GM10847 (cell line): ENCODE results near the gene PARP14.

Source experiments
- POLR2A ChIP-seq: IDR thresholded peaks from 2 replicates; pipeline ENCODE4 v1.6.1; 2011; ENCODE audit not compliant: insufficient read length; ENCODE audit errors: extremely low read depth

The PARP14 gene

DNA sequence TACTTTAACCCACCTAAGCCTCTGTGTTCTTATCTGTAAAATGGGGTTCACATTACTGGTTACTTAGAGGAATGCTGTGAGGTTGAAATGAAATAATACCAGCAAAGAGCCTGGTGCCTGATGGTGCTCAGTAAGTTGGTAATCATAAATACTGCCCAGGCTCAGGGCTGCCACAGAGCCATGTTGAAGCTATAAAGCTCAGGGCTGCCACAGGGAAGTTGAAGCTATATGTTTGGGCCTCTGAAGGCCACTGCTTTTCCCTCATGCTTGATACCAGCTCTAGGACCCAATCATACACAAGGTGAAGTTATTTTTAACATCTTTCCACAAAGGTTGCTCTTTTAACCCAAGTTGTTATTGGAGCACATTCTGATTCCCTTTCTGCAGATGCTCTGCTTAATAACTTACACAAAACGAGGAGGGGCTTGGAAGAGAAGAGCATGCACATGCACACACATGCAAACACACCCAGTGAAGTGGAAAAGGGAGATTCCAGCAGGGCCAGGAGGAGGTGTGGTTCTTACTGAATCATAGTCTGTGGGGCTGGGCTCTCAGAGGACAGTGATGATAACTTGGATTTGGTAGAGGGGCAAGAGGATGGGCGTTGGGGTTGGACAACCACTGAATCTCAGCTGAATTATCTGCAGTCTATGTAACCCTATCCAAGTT is 17.4 kb downstream of the PARP14 start:
- TF ChIP-seq POLR2A = no peak

DNA sequence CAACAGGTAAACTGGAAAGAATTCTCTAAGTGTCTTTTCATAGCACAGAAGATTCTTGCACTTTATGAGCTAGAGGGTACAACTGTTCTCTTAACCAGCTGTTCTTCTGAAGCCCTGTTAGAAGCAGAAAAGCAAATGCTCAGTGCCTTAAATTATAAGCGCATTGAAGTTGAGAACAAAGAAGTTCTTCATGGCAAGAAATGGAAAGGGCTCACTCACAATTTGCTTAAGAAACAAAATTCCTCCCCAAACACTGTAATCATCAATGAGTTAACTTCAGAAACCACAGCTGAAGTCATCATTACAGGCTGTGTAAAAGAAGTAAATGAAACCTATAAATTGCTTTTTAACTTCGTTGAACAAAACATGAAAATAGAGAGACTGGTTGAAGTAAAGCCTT is 19.6 kb downstream of the PARP14 start:
- no peak for TF ChIP-seq POLR2A

DNA sequence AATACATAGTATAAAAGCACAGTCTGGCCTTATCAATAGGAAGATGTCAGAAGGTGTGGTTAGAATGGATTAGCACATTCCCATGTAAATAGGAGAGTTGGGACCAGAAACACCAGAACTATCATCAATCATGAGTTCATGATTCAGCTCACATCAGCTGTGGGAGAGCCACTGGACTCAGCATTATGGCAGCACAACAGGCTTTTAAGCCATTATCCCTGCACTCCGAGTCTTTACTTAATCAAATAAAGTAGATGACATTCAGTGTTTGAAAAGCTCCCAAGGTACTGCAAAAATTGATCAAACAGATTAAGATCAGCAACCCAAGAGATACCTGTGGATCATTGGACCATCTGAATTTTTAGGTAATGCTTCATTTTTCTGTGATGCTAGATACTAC is 24.7 kb downstream of the PARP14 start:
- TF ChIP-seq POLR2A = no peak

DNA sequence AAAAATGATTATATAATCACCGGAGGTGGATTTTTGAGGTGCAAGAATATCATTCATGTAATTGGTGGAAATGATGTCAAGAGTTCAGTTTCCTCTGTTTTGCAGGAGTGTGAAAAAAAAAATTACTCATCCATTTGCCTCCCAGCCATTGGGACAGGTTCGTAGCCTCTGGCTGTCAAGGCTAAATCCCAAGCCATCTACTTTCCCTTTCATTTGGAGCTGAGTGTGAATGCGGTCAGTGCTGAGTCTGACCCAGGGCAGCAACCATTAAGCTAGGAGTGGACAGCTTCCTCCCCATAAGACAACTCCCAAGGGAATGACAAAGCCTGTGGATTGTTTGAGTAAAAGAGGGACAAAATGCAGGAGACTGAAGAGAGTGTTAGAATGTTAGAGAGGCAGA is 33.6 kb downstream of the PARP14 start:
- TF ChIP-seq POLR2A = no peak

DNA sequence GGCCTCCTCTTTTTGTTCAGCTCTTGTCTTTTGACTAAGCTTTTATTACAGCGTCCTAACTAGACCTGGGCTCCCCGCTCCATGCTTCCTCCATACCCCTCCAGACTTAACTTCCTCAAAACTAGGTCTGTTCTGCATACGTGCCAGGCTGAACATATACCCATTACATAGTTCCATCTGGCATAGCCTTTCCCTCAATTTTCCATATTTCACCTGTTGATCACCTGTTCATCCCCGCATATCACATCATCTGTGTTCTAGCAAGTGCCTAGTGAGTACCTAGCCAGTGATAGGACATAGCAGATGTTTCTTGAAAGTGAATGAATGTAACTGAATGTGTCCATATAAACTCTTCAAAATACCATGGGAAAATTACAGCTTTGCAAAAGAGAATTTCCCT is 36.0 kb downstream of the PARP14 start:
- no peak for TF ChIP-seq POLR2A

DNA sequence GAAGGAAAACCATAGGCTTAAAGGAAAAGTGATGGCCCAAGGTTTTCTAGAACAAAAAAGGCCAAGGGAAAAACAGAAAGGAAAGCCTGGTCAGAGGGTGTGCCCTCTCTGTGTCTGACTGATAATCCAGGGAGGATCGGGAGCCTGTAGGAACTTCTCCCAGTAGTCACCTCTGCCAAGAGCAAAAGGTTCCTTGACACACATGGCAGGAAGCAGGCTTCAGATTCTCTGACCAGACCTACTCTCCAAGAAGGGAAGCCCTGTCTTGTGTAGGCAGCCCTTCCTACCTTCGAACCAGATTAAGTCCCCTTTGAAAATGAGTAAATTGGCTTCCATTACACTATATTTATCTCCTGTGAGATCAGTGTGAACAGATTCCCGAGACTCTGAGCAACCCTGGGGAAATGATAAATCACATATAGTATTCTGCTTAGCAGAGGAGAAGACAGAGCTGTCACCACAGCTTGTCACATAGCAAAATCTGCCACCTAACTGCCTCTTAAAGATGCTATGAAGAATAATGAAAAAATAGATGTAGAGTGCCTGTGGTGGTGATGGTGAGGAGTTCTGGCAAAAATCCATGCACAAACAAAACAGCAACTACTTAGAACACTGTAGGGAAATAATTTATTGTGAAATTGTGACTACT is 38.8 kb downstream of the PARP14 start:
- no peak for TF ChIP-seq POLR2A

DNA sequence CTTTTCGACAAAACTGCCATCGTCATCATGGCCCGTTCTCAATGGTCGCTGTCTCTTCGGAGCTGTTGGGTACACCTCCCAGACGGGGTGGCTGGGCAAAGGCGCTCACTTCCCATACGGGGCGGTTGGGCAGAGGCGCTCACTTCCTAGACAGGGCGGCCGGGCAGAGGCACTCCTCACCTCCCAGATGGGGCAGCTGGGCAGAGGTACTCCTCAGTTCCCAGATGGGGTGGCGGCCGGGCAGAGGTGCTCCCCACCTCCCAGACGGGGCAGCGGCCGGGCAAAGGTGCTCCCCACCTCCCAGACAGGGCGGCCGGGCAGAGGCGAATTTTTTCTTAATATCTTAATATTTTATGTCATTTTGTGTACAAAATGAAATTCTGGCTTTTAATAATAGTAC is 44.5 kb downstream of the PARP14 start:
- TF ChIP-seq POLR2A = no peak

DNA sequence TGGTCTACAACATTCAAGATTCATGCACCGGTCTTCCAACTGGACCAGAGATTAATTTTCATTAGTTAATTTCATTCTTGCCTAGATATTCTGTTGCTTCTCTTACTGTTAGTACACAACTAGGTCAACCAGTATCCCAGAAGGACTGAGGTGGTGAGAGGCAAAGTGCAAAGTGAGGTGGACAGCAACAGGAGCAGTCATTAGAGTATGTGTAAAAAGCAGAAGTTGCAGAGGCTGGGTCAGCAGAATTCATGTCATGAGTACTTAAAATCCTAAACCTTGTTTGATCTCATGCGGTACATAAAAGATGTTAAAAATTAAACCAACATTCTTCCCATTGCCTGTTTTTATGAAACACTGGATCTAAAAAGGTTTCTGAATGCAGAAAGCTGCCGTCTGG is 46.7 kb downstream of the PARP14 start:
- no peak for TF ChIP-seq POLR2A

DNA sequence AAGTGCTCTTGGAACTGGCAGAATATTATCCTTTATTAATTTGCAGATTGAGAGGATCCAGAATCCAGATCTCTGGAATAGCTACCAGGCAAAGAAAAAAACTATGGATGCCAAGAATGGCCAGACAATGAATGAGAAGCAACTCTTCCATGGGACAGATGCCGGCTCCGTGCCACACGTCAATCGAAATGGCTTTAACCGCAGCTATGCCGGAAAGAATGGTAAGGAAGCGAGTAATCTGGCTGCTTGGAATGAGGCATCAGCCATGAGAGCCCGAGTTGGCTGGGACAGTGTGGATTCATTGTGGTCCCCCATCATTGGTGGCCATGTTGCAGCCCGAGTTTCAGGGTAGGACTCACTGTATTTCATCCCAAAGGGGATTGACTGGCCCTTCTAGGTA is 47.1 kb downstream of the PARP14 start:
- no peak for TF ChIP-seq POLR2A

DNA sequence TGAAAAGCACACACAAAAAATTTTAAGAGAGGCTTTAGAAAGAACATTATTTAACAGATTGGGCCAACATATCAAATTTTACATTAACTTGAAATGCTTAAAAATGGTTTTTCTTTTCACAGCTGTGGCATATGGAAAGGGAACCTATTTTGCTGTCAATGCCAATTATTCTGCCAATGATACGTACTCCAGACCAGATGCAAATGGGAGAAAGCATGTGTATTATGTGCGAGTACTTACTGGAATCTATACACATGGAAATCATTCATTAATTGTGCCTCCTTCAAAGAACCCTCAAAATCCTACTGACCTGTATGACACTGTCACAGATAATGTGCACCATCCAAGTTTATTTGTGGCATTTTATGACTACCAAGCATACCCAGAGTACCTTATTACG is 47.5 kb downstream of the PARP14 start:
- no peak for TF ChIP-seq POLR2A

DNA sequence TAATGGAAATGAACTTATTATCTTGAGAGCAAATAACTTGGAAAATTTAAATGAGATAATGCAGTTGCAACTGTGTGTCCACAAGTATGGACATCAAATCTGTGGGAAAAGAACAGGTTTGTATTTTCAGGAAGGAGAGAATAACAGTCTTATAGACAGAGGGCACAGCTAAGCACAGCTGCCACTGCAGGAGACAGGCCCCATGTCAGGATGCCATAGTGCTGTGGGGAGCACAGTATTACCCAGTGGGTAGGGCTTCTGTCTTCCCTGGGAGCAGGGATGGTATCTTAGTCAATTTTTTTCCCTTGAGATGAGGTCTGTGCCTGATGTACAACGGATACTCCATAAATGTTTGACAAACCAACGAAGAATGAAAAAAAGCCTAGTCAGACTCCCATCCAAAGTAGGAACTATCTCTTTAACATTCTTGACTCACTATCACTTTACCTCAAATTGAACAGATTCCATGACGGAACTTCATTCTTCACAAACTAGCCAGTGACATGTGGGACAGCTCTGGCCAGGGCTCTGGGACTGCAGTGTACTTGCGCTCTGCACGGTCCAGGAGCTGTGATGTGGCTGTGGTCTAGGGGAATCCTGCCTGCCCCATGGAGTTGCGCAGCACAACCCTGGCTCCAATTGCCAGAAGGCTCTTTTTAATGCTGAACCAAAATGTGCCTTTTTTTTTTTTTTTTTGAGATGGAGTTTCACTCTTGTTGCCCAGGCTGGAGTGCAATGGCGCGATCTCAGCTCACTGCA is 48.3 kb downstream of the PARP14 start:
- TF ChIP-seq POLR2A = no peak

DNA sequence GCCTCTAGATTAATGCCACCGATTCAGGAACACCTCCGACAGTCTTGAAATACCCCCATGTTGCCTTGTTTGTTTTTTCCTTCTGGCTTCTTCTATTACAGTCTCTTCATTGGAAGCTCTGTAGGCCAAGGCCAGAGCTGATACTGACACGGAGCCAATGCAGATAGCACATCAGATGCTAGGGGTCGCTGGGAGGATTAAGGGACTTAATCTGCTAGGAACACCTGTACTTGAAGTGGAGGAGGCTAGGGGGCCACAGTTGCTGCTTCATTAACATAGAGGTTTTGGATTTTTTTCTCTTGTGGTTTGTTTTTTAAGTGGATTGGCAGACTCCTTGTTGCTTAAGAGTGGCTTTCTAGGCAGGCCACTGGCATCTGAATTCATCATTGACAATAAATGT is 49.6 kb downstream of the PARP14 start:
- TF ChIP-seq POLR2A = no peak

DNA sequence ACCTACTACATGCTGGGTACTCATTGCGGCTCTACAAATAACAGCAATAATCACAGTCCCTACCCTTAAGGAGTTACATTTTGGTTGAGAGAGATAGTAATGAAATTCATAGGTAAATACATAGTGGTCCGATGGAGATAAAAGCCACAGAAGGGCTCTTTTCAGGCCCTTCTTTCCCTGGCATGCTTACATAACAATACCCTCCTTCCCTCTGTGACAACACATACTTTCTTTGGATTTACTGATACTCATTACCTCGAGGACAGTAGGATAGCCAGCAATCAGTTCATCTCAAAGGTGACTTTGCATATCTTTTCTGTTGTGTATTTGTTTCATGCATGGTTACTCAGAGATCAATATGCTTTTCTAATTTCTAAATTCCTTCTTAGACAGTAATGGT is 58.5 kb downstream of the PARP14 start:
- no peak for TF ChIP-seq POLR2A

DNA sequence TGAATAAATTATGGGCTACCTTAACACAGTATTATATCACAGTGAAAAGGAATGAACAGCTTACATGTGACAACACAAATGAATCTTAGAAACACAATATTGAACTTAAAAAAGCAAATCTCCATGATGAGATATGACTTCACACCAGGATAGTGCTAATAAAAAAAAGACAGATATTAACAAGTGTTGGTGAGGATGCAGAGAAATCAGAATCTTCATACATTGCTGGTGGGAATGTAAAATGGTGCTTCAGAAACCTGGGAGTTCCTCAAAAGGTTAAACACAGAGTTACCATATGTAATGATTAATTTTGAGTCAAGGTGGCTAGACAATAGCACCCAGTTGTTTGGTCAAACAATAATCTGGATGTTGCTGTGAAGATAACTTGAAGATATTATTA is 61.6 kb downstream of the PARP14 start:
- TF ChIP-seq POLR2A = no peak

DNA sequence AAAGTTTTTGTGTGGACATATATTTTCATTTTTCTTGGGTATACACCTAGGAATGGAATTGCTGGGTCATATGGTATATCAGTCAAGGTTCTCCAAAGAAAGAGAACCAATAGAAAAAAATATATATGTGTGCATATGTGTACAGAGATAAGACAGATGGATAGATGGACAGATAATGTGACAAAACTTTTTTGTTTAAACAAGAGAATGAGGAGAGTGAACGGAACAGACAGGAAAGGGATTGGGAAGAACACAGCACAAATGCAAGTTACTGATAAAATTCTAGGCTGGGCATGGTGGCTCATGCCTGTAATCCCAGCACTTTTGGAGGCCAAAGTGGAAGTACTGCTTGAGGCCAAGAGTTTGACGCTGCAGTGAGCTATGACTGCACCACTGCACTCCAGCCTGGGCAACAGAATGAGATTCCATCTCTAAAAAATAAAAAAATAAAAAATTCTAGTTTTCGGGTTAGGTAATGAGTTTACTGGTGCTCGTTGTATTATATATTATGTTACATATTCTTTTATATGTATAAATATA is 63.0 kb downstream of the PARP14 start:
- no peak for TF ChIP-seq POLR2A

DNA sequence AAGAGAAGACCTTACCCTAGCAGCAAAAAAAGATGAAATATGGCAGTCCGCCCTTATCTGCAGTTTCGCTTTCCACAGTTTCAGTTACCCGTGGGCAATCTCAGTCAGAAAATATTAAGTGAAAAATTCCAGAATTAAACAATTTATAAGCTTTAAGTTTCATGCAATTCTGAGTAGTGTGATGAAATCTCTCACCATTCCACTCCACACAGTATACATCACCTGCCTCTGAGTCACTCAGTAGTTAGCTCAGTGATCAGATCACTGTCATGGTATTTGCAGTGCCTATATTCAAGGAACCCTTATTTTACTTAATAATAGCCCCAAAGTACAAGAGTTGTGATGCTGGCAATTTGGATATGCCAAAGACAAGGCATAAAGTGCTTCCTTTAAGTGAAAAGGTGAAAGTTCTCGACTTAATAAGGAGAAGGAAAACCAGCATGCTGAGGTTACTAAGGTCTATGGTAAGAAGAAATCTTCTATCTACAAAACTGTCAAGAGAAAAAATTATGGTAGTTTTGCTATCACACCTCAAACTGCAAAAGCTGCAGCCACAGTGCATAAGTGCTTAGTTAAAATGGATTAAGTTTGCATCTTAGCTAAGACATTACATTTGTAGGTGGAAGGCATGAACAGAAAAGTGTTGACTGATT is 64.9 kb downstream of the PARP14 start:
- TF ChIP-seq POLR2A = no peak
